PC-9 (cell line): Measurements from ENCODE around the gene SF1.
A peak's percentile ranks its signal among the peaks of the same experiment; 100 is the strongest.

Experiments used
- EZH2 ChIP-seq: fragments of 200-600 bp; sonication (generic); IDR thresholded peaks from 2 replicates; pipeline ENCODE4 v1.8.0; 2017; ENCODE audit warnings: antibody characterized with exemption, low read depth
- TF ChIP-seq, protein P1 (sequence below): fragments of 200-600 bp; sonication (generic); conservative IDR thresholded peaks from 2 replicates; pipeline ENCODE4 v1.6.1; 2017; ENCODE audit warnings: mixed run types, antibody characterized with exemption, mild to moderate bottlenecking, moderate library complexity

- TF ChIP-seq, protein P1, sequence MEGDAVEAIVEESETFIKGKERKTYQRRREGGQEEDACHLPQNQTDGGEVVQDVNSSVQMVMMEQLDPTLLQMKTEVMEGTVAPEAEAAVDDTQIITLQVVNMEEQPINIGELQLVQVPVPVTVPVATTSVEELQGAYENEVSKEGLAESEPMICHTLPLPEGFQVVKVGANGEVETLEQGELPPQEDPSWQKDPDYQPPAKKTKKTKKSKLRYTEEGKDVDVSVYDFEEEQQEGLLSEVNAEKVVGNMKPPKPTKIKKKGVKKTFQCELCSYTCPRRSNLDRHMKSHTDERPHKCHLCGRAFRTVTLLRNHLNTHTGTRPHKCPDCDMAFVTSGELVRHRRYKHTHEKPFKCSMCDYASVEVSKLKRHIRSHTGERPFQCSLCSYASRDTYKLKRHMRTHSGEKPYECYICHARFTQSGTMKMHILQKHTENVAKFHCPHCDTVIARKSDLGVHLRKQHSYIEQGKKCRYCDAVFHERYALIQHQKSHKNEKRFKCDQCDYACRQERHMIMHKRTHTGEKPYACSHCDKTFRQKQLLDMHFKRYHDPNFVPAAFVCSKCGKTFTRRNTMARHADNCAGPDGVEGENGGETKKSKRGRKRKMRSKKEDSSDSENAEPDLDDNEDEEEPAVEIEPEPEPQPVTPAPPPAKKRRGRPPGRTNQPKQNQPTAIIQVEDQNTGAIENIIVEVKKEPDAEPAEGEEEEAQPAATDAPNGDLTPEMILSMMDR = no peak
- TF ChIP-seq EZH2 = 0 out of 2 replicates have a peak, but pooled peaks have one; percentile 62
These were observed 33.2 kb downstream of the SF1 start for GRCh38 chr11:64745189-64745520.
